Thoracic aorta (tissue), 2 donors: Measurements from ENCODE around the gene JAML. TPM values are rescaled to one million over a fixed set of nuclear protein-coding genes. Genes with fewer than 3 reads are reported as not detected.
"Not testable (repeated sequence)": the region's sequence is repeated elsewhere in the genome, so short reads cannot be mapped to it uniquely, and the experiment has no call there.

Experiments
- ATAC-seq: fragments of 150-250 bp; one replicate; pipeline ENCODE4 v1.8.0; 2017; ENCODE audit warnings: low read depth; ENCODE audit not compliant: insufficient number of reproducible peaks, low FRiP score
- DNase-seq: peaks from one replicate; pipeline ENCODE4 v3.0.0-alpha.2; 2020; ENCODE audit warnings: low spot score
- H3K27ac ChIP-seq, 2 donors: fragments of 200-600 bp; sonication (generic); 1 replicate in 1 of 2; 2 replicates in 1 of 2; pipeline ENCODE4 v1.5.1; 2016; ENCODE audit warnings: mild to moderate bottlenecking in 2 of 2, moderate library complexity in 2 of 2
- H3K27me3 ChIP-seq: fragments of 200-600 bp; sonication (generic); replicated peaks from 2 replicates; pipeline ENCODE4 v1.6.0; 2016; ENCODE audit warnings: mild to moderate bottlenecking; ENCODE audit not compliant: insufficient read depth
- H3K36me3 ChIP-seq: fragments of 200-600 bp; sonication (generic); one replicate; pipeline ENCODE4 v1.5.1; 2016
- H3K4me1 ChIP-seq, 2 donors: fragments of 200-600 bp; sonication (generic); 1 replicate in 1 of 2; 2 replicates in 1 of 2; pipeline versions ENCODE4 v1.5.1 to v1.6.0; 2016; ENCODE audit warnings: low read depth in 2 of 2, mild to moderate bottlenecking in 1 of 2; ENCODE audit not compliant: control insufficient read depth in 1 of 2
- H3K4me3 ChIP-seq: fragments of 200-600 bp; sonication (generic); 2 replicates; pipeline ENCODE4 v1.5.1; 2016; ENCODE audit warnings: mild to moderate bottlenecking
- H3K9me3 ChIP-seq: fragments of 200-600 bp; sonication (generic); 2 replicates; pipeline ENCODE4 v1.5.1; 2016
- CTCF ChIP-seq: fragments of 200-600 bp; sonication (generic); IDR thresholded peaks from one replicate; pipeline ENCODE4 v1.5.1; 2019; ENCODE audit warnings: antibody characterized with exemption
- total RNA-seq, 2 donors: library from RNA; depleted of rRNA; stranded (reverse); fragments of >200 nt; gene quantifications; one replicate each; pipeline versions ENCODE4 v1.1.0 to v1.2.3, GENCODE V29; 2016

The JAML gene
- total RNA-seq, 2 donors from 2014 or later = 3.7 to 7.6 TPM

- H3K27ac ChIP-seq = no peak overlapping the region
- no peaks in the 10 kb centered on the region for H3K27me3 ChIP-seq
- no peak for ATAC-seq
- no peak for DNase-seq
- no peaks in the 10 kb centered on the region for H3K36me3 ChIP-seq
- no peaks in the 10 kb centered on the region for H3K4me1 ChIP-seq
- no peaks in the 10 kb centered on the region for H3K9me3 ChIP-seq
- H3K4me3 ChIP-seq = no peak overlapping the region
- no peak for TF ChIP-seq CTCF
Measured at GRCh38 chr11:118186346-118187107, 38.3 kb downstream of the JAML start.

DNA sequence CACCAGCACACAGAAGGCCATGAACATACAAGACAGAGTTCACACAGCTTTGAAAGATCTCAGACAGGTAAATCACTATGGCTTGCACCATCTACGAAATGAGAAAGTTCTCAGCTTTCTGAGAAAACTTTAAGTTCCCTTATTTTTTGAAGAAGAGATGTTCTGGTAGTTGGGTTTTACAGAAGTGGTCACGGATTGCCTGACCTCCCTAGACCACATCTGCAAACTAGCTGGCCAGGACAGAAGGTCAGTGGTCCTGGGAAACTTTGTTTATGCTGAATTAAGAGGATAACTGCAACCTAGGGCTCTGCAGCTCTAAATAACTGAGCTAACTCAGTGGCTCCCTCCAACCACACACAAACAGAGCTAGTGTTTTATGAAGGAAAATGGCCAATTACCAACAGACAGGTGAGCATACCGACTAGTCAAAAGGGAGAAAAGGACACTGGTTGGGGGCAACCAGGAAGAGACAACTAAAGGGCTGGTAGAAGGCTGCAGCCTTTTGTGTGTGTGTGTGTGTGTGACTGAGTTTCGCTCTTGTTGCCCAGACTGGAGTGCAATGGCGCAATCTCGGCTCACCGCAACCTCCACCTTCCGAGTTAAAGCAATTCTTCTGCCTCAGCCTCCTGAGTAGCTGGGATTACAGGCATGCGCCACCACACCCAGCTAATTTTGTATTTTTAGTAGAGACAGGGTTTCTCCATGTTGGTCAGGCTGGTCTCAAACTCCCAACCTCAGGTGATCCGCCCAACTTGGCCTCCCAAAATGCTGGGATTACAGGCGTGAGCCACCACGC lies 39.8 kb downstream of the JAML start:
- DNase-seq = no peak
- H3K27ac ChIP-seq = no peak overlapping the region
- ATAC-seq = no peak
- no peak for TF ChIP-seq CTCF
- no peaks in the 10 kb centered on the region for H3K27me3 ChIP-seq
- H3K36me3 ChIP-seq = no peaks in the 10 kb centered on the region
- no peaks in the 10 kb centered on the region for H3K9me3 ChIP-seq
- H3K4me1 ChIP-seq = no peaks in the 10 kb centered on the region
- H3K4me3 ChIP-seq = no peak overlapping the region

GRCh38 chr11:118183691-118184090 lies 41.1 kb downstream of the JAML start:
- not testable (repeated sequence) for H3K9me3 ChIP-seq, H3K36me3 ChIP-seq, H3K27me3 ChIP-seq, H3K4me3 ChIP-seq, DNase-seq, ATAC-seq, H3K4me1 ChIP-seq, H3K27ac ChIP-seq

DNA sequence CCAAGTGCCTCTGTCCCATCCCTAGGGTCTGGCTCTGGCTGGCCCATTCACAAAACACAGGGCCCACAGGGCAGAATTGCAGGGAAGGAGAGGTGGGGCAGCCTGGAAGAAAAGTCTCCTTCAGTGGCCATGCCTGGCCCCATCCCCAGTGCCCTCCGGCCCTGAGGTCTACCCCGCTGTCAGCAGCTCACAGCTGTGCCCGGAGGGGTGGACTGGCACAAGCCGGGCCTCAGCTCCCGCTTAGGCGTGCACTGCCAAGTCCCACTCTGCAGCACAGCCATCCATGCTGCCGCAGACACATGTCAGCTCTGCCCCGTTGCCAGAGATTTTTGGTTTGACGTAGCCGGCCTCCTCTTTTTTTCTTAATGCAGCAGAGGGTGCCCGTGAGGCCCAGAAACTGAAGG lies 44.5 kb downstream of the JAML start:
- Histone ChIP-seq H3K36me3 (no peaks in the 10 kb centered on the region), H3K27ac (no peak overlapping the region), H3K4me1 (no peaks in the 10 kb centered on the region), H3K4me3 (no peak overlapping the region), H3K27me3 (no peaks in the 10 kb centered on the region), H3K9me3 (no peaks in the 10 kb centered on the region)
- no peak for DNase-seq
- no peak for ATAC-seq
- TF ChIP-seq CTCF = no peak

GRCh38 chr11:118176778-118177134 lies 48.1 kb downstream of the JAML start:
- H3K27ac ChIP-seq = no peak overlapping the region
- no peak for TF ChIP-seq CTCF
- H3K4me3 ChIP-seq = no peak overlapping the region
- ATAC-seq (no peak), DNase-seq (no peak)
- no peaks in the 10 kb centered on the region for H3K9me3 ChIP-seq
- H3K4me1 ChIP-seq = peaks cover 0 to 2% of the 10 kb centered on the region in 2 donors
- no peaks in the 10 kb centered on the region for H3K36me3 ChIP-seq
- no peaks in the 10 kb centered on the region for H3K27me3 ChIP-seq
